ENCODE results near the gene PRSS50.

Gene PRSS50

DNA sequence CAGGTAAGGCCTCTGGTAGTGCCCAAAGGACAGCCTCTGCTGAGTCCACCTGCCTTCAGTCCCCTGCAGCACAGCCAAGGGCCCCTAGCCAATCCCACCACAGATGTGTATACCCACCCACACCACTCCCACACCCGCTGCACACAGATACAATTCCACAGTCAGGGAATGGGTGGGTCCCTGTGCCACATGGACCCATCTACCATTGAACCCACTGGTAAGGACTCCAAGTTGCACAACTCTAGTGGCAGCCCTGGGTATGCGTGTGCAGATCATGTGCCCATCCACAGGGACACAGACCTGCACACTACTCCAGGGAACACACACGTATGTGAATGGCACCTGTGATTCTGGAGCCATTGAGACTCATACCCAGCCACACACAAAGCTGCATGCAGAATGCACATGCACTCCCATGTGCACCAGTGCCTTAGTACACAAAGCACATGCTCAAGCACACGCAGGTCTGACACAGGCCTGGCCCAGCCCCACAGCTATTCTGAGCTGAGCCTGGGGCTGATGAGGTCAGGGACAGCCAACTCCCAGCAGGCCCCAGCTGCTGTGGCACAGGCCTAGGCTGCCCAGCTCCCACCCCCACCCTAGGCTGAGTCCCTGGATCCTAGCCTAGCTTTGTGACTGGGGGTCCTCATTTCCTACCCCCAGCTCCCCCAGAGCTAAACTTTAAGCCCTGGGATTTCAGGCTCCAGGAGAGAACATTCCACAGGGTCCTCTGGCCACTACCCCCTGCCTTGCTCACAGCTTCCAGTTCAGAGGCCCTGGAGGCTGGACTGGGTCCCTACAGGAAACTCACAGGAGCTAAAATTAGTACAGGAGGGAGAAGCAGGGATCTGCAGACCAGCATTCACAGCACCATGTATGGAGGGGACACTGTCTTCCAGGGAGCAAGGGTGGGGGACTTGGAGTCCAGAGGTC lies 21.4 kb downstream of the PRSS50 start:
- no peaks in the 10 kb centered on the region for H3K9me3 Mint-ChIP-seq
- no peaks in the 10 kb centered on the region for H3K36me3 Mint-ChIP-seq
- H3K4me3 Mint-ChIP-seq: no peak overlapping the region

DNA sequence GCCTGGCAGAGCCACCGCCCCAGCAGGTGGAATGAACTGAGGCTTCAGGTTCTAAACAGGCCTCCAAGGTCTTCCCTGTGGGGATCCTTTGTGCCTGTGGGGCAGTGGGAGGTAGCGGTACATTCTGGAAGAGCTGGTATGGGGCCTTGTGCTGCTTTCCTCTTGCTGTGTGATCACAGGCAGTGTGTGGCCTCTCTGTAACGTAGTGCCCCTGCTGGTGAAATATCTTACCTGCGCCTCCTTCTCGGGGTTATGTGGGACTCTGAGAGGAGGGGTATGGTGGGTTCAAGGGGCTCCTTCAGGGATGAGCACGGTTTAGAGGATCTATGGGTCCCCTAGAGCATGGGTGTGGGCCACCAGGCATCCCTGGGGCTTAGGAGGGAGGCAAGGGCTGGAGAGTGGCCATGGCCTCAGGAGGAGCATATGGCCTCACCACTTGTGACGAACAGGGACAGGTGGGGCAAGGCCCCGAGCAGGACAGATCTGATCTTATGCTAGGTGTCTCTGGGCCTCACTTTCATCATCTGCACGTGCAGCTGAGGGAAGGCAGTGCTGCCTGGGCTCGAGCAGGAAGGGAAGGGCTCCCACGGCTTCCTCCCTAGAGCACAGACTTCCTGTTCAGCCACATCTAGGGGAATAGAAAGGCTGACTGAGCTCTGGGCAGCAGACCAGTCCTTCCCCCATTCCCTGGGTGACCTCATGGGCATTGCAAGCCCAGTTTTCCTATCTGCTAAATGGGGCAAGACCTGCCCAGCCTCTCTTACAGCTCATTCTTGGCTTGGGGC lies 22.3 kb downstream of the PRSS50 start:
- DNase-seq: no peak
- H3K4me1 Mint-ChIP-seq: peaks cover 23 to 37% of the 10 kb centered on the region in 2 donors
- H3K9me3 Mint-ChIP-seq: no peaks in the 10 kb centered on the region
- peak overlapping the region in 1 of 2 donors; percentile 53 for H3K4me3 Mint-ChIP-seq
- H3K27me3 Mint-ChIP-seq: peaks cover 20 to 36% of the 10 kb centered on the region in 2 donors
- ATAC-seq (replicated peaks): peak; percentile 26 to 40
- H3K36me3 Mint-ChIP-seq: no peaks in the 10 kb centered on the region
- no peak overlapping the region for H3K27ac Mint-ChIP-seq

More for the DNA sequence above, 21.4 kb downstream of the PRSS50 start:
- H3K27ac Mint-ChIP-seq: no peak overlapping the region
- DNase-seq (no peak), ATAC-seq (replicated peaks) (no peak)
- H3K27me3 Mint-ChIP-seq: peaks cover 19 to 31% of the 10 kb centered on the region in 2 donors
- peaks cover 23 to 37% of the 10 kb centered on the region in 2 donors for H3K4me1 Mint-ChIP-seq

DNA sequence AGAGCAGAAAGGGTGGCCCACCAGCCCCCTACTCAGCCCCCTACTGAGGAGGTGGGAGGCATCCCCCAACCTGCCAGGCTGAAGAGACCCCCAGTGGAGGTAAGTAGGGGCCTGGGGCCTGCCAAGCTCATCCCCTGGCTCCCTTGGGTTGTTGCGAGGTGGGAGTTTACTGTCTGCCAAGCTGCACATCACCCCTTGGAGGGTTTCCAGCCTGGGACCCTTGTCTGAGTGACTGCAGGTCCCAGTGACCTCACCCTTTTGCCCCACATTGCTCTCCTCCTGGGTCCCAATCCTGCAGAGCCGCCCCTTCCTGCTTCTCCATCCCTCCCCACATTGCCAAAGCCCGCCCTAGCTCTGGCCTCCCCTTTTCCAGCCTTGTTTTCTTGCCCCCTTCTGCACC lies 23.1 kb downstream of the PRSS50 start:
- DNase-seq (no peak), ATAC-seq (replicated peaks) (no peak)
- H3K4me3 Mint-ChIP-seq: peak overlapping the region; percentile 53 to 56
- H3K27ac Mint-ChIP-seq: peak overlapping the region; percentile 51
- H3K9me3 Mint-ChIP-seq: no peaks in the 10 kb centered on the region
- H3K36me3 Mint-ChIP-seq: no peaks in the 10 kb centered on the region
- H3K4me1 Mint-ChIP-seq: peaks cover 23 to 37% of the 10 kb centered on the region in 2 donors
- peaks cover 27 to 33% of the 10 kb centered on the region in 2 donors for H3K27me3 Mint-ChIP-seq

DNA sequence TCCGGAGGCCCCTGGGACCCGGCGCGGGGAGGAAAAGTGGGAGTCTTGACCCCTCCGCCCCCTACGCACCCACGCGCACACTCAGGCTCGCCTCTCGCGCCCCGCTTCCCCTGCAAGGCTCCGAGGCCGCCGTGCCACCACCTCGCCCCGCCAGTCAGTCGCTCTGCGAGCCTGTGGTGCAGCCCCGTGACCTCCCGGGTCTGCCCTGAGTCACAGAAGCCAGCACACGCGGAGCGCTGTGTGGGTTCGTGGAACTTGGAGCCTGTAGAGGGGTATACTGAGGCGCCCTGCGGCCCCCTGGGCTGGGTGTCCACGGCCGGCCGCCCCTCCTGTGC lies 23.8 kb downstream of the PRSS50 start:
- ATAC-seq (replicated peaks) (peak; percentile 54 to 66), DNase-seq (peak; percentile 27)
- H3K36me3 Mint-ChIP-seq: no peaks in the 10 kb centered on the region
- no peaks in the 10 kb centered on the region for H3K9me3 Mint-ChIP-seq
- peaks cover 23 to 37% of the 10 kb centered on the region in 2 donors for H3K4me1 Mint-ChIP-seq
- H3K27me3 Mint-ChIP-seq: peaks cover 27 to 40% of the 10 kb centered on the region in 2 donors
- H3K4me3 Mint-ChIP-seq: peak overlapping the region; percentile 69 to 87
- no peak overlapping the region for H3K27ac Mint-ChIP-seq

DNA sequence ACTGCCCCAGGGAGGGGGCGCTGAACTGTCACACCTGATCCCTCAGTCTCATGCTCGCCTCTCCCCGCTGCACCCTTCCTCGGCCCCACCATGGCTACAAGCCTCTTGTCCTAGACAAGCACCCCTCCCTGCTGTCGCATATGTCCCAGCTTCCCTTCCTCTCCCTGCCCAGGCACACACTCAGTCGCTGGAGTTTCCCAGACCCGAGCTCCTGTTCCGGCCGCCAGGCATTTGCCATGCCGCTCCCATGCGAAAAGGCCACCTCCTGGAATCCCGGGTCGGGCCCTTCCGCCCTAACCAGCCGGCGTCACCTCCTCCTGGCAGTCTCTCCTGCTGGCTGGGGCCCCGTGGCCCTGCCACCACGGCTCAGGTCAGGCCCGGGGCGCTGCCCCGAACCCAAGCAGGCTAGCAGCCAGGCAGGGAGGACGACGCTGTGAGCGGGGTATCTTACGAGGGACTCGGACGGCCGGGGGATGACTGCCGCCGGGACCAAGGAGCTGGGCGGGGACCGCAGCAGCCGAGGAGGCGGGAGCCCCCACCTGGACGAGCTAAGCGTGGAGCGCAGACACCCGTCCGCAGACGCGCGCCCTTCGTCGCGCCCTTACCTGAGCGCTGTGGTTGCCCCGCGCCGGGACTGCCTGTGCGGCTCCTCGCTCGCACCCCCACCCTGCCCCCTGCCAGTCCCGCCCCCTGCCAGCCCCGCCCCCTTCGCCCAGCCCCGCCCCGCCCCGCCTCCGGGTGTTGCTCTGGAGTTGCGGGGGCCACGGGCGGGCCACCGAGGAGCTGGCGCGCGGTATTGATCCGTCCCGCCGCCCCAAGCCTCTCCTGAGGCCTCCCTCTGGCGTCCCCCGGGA lies 24.4 kb downstream of the PRSS50 start, which contains the start of gene ALS2CL:
TSS of gene ALS2CL (minus strand) at position 642 of the 854 bp plus-strand sequence. CDS start 4,239 bp downstream, outside the sequence.
- H3K27ac Mint-ChIP-seq: peak within 1 kb of the TSS; percentile 82
- H3K36me3 Mint-ChIP-seq: no peaks in the 10 kb centered on the region
- peaks cover 23 to 37% of the 10 kb centered on the region in 2 donors for H3K4me1 Mint-ChIP-seq
- H3K27me3 Mint-ChIP-seq: peaks cover 27 to 40% of the 10 kb centered on the region in 2 donors
- peak; percentile 21 for DNase-seq
- peak; percentile 60 to 66 for ATAC-seq (replicated peaks)
- H3K4me3 Mint-ChIP-seq: peak within 1 kb of the TSS; percentile 80 to 87
- H3K9me3 Mint-ChIP-seq: no peaks in the 10 kb centered on the region

DNA sequence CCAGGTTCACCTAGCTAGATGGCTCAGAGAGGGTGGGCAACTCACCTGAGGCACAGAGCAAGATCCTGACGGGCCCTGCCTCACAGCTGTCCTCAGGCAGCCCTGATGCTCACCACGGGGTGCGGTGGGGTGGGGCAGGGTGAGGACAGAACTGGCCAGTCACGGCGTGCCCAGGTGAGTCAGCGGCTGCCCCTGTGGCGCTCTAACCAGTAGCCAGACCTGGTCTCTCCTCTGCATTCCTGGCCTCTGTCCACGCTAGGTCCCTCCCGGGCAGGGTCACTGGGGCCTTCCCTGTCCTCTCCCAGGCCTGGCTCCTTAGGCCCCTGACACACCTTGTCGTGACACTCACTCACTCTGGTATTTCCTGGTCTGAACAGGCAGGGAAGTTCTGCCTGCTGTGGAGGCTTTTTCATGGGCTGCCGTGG lies 25.1 kb downstream of the PRSS50 start:
- no peak for ATAC-seq (replicated peaks)

DNA sequence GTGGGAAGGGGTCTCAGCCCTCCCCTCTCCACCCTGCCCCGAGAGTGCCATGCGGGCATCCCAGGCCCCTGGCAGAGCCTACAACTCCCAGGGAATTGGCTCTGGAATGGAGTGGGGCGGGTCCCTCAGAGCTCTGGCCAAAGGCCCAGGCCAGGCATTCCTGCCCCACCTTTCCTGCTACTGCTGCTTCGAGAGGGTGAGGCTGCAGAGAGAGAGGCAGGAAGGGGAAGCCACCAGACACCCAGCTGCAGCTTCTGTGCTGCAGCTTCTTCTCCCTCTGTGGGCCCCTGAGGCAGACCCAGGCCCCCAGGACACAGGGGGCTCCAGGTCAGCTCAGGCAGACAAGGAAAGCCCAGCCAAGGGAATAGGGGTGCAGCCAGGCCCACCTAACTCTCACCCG lies 26.9 kb downstream of the PRSS50 start:
- no peaks in the 10 kb centered on the region for H3K36me3 Mint-ChIP-seq
- H3K9me3 Mint-ChIP-seq: no peaks in the 10 kb centered on the region
- H3K27me3 Mint-ChIP-seq: peaks cover 30 to 49% of the 10 kb centered on the region in 2 donors
- no peak overlapping the region for H3K27ac Mint-ChIP-seq
- DNase-seq: no peak
- no peak for ATAC-seq (replicated peaks)
- no peak overlapping the region for H3K4me3 Mint-ChIP-seq
- peaks cover 20 to 34% of the 10 kb centered on the region in 2 donors for H3K4me1 Mint-ChIP-seq

More for the DNA sequence above, 25.1 kb downstream of the PRSS50 start:
- no peaks in the 10 kb centered on the region for H3K36me3 Mint-ChIP-seq
- peaks cover 27 to 40% of the 10 kb centered on the region in 2 donors for H3K27me3 Mint-ChIP-seq
- DNase-seq: no peak
- H3K27ac Mint-ChIP-seq: peak overlapping the region; percentile 82
- H3K4me1 Mint-ChIP-seq: peaks cover 23 to 37% of the 10 kb centered on the region in 2 donors
- no peaks in the 10 kb centered on the region for H3K9me3 Mint-ChIP-seq
- H3K4me3 Mint-ChIP-seq: peak overlapping the region; percentile 80 to 87

DNA sequence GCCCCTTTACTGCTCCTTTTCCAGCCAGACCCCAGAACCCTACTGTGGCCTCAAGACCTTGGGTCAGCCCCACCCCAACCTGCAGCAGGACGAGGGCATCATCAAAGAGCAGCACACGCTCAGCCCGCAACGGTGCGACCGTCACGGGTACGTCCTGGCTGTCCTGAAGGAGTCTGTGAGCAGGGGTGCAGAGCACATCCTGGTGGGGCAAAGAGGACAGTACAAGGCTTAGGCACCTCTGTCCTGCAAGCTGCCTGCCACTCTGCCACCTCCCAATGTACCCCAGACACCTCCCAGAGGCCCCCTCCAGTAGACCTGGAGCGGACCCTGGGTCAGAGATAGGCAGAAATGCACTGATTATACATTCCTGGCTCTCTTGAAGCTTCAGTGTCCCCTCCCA lies 32.2 kb downstream of the PRSS50 start:
- Mint-ChIP-seq H3K4me3 (no peak overlapping the region), H3K27ac (no peak overlapping the region), H3K4me1 (no peaks in the 10 kb centered on the region), H3K36me3 (no peaks in the 10 kb centered on the region), H3K9me3 (no peaks in the 10 kb centered on the region), H3K27me3 (peaks cover 11 to 23% of the 10 kb centered on the region in 2 donors)
- ATAC-seq (replicated peaks) (no peak), DNase-seq (no peak)

DNA sequence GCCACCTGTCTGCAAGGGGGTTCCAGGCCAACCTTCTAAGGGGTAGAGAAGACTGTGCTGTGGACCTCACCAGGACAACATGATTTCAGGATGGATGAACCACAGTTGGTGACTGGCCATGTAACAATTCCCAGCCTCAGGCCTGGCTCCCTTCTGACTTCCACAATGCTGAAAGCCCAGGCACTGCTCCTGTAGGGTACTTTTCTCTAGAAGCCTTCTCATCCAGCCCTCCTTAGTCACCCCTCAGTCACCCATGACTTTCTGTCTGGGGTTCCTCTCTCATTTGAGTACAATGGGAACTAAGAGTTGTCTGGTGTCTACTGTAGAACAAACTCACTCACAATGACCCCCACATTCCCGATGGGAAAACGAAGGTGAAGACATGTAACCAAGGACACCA lies 32.8 kb downstream of the PRSS50 start:
- Mint-ChIP-seq H3K9me3 (no peaks in the 10 kb centered on the region), H3K27me3 (peaks cover 7 to 20% of the 10 kb centered on the region in 2 donors), H3K4me1 (no peaks in the 10 kb centered on the region), H3K4me3 (no peak overlapping the region), H3K36me3 (no peaks in the 10 kb centered on the region), H3K27ac (no peak overlapping the region)
- ATAC-seq (replicated peaks) (no peak), DNase-seq (no peak)

DNA sequence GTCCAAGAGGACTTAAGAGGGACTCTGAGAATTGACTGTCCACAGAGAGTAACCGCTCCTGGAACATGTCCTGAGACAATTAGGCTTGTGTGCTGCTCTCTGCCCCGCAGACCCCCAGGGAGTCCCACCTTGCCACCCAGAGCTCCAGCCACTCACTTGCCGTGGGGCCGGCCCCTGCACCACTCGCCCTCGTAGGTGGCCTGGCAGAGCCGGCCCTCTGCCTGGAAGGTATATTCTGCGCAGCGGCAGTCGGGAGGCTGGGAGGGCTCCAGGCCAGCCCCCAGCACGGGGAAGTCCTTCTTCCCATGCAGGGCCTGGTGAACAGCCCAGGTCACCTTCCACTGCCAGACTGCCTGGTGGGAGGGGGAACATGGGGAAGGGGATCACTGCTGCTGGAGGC lies 34.7 kb downstream of the PRSS50 start:
- Mint-ChIP-seq H3K4me3 (no peak overlapping the region), H3K4me1 (no peaks in the 10 kb centered on the region), H3K27ac (no peak overlapping the region), H3K36me3 (no peaks in the 10 kb centered on the region), H3K9me3 (no peaks in the 10 kb centered on the region), H3K27me3 (peaks cover 3 to 9% of the 10 kb centered on the region in 2 donors)
- ATAC-seq (replicated peaks) (no peak), DNase-seq (no peak)

DNA sequence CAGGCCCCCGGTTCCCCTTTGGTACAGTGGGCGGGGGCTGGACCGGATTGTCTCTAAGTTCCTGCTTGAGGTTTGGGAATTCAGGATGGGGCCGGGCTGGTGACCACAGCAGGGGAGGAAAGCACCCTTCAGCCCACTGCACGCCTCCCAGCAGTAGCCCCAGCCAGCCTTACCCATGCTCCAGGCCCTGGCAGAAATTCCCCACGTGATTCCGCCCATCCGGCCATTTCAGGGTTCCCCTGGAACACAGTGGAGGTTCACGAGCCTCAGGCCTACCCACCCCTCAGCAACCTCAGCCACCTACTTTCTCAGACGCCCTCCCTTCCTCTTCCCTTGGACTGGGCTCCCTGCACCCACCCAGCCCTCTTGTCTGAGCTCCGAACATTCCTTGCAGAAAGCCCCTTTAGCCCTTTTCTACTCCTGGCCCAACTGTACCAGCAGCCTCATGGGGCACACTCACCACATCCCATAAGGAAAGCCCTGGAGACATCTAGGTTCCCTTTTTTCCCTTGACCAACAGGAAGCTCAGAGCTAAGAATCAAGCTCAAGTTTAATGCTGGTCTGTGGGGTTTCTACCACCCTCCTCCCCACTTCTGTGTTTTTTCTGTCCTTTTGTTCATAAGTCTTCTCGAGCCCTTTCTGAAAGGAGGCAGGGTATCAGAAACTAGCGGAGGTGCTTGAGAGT lies 35.7 kb downstream of the PRSS50 start:
- ATAC-seq (replicated peaks) (no peak), DNase-seq (no peak)
- Mint-ChIP-seq H3K36me3 (no peaks in the 10 kb centered on the region), H3K4me3 (no peak overlapping the region), H3K27me3 (peaks cover 2 to 3% of the 10 kb centered on the region in 2 donors), H3K9me3 (no peaks in the 10 kb centered on the region), H3K27ac (peak overlapping the region; percentile 20), H3K4me1 (no peaks in the 10 kb centered on the region)

DNA sequence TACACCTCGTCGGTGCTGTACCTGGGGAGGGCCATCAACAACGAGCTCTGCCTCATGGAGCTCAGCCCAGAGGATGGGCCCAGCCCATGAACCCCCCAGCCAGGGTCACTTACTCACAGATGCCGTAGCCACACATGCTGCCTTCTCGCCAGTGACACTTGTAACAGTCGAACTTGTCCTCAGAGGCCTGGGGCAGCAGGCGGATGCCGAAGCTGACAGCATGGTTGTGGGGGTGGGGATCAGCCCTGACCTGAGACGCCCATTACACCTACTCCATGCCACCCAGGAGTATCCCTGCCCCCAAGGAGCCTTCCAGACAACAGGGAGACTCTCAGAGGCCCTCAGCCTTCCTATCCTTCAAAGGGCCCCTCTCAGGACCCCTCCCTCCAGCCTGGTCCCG lies 36.3 kb downstream of the PRSS50 start:
- H3K36me3 Mint-ChIP-seq: no peaks in the 10 kb centered on the region
- no peak overlapping the region for H3K4me3 Mint-ChIP-seq
- H3K27me3 Mint-ChIP-seq: no peaks in the 10 kb centered on the region
- H3K9me3 Mint-ChIP-seq: no peaks in the 10 kb centered on the region
- no peaks in the 10 kb centered on the region for H3K4me1 Mint-ChIP-seq
- DNase-seq: no peak
- no peak overlapping the region for H3K27ac Mint-ChIP-seq
- ATAC-seq (replicated peaks): no peak

DNA sequence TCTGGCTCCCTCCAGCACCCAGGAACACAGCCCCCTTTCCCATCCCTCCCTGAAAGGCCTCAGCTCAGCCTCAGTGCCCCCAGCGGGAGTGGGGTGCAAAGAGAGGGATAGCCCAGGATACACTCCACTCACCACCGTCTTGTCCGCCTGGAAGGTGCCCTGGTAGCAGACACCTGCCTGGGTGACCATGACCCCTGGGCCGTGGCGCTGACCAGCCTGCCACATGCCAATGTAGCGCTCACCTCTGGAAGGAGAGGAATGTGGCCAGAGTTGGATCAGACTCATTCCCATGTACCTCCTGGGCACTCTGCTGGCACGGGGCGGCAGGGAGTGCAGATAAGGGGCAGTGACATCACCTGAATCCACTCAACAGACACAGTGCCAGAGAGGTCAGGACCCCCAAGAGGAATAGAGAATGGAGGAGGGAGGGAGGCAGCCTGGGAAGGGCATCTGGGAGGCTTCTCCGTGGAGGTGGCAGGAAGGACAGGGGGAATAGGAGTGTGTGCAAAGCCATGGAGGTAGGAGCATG lies 37.3 kb downstream of the PRSS50 start:
- Mint-ChIP-seq H3K27me3 (no peaks in the 10 kb centered on the region), H3K27ac (no peak overlapping the region)

More for the DNA sequence above, 37.3 kb downstream of the PRSS50 start:
- H3K4me3 Mint-ChIP-seq: no peak overlapping the region
- no peaks in the 10 kb centered on the region for H3K9me3 Mint-ChIP-seq
- DNase-seq (no peak), ATAC-seq (replicated peaks) (no peak)
- H3K4me1 Mint-ChIP-seq: no peaks in the 10 kb centered on the region
- no peaks in the 10 kb centered on the region for H3K36me3 Mint-ChIP-seq
